Fibroblast of peridontal ligament (primary cell): ENCODE results near the gene DNAJC6.
A peak's percentile ranks its signal among the peaks of the same experiment; 100 is the strongest.

Experiments
- DNase-seq: peaks from one replicate; pipeline ENCODE4 v3.0.0-alpha.2; 2010; ENCODE audit errors: extremely low read depth

DNAJC6 gene

DNA sequence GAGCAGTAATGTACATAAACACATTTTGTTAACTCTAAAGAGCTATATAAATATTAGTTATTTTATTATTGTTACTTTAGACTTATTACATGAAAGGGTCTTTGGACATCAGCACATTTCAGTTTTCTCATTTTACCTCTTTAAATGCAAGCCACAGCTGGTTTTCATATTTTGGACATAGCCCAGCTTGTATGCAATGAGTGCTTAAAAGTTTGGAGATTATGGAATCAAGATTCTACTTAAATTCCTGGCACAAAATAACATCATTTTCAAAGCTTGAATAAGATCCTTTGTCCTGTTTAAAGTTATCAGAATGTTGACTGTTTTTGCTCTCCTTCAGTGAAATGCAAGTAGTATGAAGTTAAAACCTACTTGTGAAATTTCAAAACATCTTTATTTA, 95.6 kb downstream of the DNAJC6 start:
- no peak for DNase-seq

DNA sequence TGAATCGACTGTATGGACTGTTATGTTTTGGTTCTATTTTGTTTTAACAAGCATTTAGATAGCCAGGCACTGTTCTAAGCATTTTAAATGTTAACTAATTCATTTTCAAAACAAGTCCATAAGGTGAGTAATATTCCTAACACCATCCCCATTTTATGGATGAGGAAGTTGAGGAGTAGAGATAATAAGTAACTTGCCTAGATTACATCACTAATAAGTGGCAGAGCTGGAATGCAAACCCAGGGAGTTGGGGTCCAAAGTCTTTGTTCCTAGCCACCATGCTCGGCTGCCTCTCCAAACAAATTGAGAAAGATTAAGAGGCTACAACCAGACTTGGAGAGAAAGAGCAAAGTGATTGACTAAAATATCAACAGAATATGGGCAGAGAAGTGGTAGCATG, 98.5 kb downstream of the DNAJC6 start:
- DNase-seq = no peak

DNA sequence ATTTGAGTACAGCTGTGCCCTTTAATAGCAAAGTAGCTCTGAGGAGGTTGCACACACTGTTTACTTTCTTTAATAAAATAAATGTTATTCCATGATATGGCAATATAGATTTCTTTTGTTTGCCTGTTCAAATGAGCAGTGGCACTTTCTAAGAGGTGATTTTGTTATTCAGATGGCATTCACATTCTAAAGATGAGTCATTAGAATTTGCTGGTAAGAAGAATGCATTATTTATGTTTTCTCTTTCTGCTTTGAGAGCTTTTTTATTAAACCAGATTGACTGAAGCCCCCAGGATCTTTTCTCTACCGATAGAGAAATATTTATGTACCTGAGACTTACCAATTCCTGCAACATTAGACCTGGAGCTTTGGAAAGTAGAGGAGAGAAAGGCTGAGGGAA, 100.0 kb downstream of the DNAJC6 start:
- DNase-seq = no peak

DNA sequence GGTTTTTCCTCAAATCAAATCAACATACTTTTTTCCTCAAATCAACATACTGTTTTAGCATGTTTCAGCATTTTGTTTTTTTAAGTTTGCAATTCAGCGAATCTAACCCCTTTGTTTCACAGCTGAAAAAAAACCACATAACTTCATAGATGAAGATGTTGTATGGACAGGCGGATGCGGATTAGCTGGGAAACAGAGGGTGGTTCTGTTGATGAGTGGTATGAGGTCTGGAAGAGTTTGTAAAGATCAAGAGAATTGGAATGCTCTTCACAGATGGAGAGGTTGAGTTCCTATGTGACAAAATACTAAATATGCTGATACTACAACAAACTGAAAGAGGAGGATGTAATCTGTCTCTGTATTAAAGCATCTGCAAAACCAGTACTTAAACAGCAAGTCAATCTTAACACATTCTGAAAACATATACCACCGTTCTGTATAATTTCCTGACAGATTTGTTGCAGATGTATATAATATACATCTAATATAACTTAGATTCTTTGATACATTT, 100.5 kb downstream of the DNAJC6 start:
- DNase-seq = no peak

DNA sequence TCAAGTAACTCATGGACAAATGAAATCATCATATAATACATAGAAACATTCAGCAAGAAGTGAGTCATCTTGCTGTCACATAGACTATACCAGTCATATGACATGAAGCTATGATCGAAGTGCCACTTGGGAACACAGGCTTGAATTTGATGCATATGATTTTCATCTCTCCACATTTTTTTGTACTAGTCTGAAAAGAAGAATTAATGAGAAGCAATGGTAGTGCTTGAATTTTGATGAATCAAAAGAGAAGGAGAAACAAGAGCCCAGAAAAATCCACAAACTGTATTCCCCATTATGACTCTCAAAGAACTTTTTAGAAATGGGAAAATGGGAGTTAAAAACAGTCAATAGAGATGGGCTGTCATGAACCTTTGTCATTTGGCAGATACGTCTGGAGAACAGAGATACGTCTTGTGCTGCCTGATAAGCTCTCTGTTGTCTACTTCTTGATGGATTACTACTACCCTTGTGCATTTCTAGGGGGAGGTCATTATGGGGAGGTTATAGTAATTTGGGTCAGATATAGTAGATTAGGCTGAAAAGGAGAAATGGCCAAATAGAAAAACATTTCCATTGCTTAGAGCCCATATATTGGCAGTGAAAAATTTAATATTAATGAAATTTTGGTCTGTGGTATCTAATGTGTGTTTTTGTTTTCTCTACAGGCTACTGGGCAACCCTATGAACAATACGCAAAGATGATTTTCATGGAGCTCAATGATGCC, 103.1 kb downstream of the DNAJC6 start:
- no peak for DNase-seq

DNA sequence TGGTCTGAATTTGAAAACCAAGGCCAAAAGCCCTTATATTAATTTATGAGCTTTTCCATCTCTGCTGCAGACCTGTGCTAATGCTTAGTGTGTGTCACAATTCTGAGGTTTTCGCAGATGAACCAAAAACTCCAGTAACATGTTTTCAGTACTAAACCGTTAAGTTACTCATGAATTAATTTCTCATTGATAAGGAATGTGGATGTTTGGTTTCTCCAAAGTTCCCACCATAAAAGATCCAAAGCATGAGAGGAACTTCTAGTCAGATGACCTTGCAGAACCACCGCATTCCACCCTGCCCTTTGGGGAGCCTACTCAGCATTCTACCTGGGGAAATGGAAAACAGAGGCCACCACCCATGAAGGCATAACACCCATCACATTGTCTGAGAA, 103.6 kb downstream of the DNAJC6 start:
- DNase-seq = no peak

DNA sequence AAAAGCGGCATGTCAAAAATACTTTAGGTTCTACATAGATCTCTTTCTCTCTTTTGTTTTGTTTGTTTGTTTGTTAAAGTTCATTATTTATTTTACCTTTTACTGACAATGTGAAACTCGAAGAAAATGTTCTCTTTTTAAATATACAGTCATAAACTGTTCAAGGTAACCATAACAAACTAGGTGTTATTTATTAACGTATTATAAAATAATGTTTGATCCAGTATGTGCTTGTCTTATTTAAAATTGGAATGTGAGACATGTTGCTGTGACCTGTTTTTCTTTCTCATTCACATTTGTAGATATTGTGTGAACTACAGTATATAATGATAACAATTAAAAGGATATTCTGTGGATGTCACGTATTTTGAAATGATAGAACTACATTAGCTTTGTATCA, 105.2 kb downstream of the DNAJC6 start:
- no peak for DNase-seq

DNA sequence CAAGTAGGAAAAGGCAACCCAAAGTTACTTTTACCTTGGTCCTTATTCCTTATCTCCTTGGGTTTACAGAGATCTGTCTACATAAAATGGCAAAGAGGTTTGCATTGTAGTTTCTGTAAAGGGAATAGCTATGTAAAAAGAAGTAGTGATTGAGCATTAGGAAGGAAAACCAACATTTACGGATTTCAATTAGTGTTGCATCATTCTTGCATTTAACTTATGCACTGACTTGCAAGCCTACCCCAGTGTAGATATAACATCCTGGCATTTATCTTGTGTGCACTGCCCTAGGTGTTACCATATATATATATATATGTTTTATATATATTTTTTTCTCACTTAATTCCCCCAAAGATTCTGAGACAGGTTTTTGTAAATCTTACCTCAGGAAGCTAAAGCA, 107.4 kb downstream of the DNAJC6 start:
- DNase-seq = no peak

DNA sequence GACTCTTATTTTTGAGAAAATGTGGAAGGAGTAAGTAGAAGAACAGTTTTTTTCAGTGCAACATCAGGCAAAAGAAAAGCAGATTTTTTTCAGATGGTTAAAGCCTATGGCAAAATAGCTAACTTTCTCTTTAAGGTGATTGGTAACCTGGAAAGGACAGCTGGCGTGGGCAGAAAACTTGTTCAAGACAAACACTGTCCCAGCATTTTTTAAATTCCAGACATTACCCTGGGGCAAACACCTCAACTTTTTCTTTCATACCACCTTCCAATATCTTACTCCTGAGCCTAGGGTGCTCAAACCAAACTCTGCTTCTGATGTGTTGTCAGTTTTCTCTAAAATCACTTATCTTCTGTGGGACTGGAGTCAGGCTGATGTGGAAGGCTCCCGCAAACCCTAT, 108.4 kb downstream of the DNAJC6 start:
- no peak for DNase-seq

DNA sequence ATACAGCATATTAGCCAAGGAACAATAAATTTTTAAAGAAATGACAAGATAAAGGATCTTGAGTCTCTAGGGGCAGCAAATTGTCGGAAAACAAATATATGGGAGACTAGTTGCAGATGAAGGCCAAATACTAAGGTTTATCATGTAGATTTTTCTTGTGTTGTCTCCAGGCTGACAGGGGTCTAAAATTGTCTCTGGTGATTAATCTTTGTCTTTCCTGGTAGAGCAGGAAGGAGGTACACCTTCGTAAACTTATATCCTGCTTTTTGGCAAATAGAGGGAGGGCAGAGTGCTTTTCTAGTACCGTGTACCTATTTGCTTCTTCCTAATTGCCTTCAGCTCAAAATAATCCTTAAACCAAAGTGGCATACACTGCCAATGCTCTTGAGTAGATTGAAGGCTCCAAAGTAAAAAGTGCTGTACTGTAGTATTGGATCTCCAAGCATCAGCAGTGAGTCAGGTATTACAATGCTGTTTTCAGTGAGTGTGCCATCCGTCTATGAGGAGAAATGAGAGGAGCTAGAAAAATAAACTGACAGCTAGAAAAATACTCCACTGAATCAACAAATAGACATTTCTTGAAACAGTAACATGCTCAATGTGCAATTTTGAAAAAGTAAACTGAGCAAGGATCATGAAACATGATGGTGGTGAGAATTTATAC, 109.3 kb downstream of the DNAJC6 start:
- no peak for DNase-seq

DNA sequence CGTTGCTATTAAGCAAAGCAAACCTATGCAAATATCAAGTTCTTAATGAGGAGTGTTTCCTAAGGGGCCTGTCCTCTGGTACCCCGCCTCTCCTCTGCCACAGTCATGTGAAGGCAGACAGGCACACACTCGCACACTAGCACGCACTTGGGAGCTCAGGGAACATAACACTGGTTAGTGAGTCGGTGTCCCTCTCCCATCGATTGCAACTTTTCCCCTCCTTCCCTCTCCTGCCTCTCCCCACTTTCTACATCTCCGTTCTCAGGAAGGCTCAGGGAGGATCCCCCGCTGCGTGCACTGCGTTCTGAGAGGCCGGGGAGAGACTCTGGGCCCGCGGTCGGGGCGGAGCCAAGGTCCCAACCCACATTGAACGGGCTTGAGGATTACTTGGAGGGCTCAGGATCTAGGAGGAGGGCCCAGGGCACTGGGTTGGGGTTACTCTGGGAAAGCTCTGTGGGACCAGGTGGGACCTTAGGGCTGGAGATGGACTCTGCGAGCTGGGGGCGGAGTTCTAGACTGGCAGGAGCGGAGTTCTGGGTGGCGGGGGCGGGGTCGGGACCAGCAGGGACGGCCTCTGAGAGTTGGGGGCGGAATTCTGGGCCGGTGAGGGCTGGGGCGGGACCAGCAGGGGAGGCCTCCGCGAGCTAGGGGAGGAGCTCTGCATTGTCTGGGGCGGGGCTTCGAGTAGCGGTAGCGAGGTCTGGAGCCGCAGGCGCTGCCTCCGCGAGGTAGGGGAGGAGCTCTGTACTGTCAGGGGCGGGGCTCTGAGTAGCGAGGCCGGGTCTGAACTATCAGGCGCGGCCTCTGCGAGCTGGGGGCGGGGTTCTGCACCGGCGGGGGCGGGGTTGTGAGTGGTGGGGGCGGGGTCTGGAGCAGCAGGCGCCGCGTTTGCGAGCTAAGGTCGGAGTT, 110.6 kb downstream of the DNAJC6 start:
- peak; percentile 97 for DNase-seq

DNA sequence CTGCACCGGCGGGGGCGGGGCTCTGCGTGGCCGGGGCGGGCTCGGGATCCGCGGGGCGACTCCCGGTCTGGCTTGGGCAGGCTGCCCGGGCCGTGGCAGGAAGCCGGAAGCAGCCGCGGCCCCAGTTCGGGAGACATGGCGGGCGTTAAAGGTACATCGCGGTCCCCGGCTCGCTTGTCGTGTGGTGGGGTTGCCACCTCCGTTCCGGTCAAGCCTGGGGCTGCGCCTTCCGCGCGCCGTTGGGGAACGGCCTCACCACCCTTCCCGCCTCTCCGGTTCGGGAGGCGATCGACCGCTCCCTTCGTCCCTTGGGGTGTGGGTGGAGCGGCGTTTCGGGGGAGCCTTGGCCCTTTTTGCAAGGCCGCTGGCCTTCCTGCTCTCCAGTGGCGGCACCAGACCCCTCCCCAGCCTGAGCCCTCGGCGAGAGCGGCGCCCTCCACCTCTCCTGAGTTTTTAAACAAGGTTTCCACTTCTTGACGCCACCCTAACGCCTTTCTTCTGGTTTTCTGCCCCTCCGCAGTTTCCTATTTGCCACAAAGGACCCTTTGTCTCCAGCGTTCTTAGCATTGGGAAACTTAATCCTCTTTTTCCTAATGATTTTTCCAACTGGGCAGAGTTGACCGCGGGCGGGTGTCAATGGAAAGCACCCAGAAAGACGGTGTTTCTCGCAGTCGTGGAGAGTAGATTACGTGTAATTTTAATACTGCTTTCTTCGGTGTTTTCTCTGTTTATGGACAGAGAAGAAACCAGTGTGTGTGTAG, 111.4 kb downstream of the DNAJC6 start, which contains the start of the genes LEPR and LEPROT:
TSS of gene LEPR (plus strand) at position 79 of the 761 bp plus-strand sequence. CDS start 144,898 bp downstream, outside the sequence.
TSS of gene LEPROT (plus strand) at position 79 of the 761 bp plus-strand sequence. CDS start at position 136, 57 bp downstream.
- DNase-seq = peak; percentile 62

DNA sequence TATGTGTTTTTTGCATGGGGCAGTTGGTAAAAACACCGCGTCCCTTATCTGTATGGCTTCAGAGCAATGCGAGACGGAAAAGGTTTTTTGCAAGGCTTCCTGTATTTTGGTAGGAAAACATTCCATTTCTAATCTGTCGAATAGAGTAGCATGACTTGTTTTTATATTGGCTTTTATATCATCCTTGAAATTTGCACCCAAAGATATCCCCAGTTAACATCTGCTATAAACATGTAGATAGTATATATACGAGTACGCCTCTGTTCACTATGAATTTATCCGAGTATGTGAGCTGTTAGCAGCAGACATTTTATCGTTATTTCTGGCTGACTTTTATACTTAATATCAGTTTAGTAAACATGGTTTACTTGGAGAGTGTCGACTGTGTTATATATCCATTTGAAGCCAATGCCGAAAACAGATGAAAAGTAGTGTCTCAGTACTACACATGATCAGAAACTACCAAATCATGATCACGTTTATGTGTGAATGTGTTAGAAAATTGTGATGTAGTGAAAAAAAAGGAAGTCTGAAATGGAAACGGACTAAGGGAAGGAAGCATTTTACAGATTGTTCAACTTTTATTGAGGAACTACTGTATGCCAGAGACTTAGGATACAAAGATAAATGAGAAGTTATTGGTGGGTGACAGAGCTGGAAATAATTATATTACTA, 112.1 kb downstream of the DNAJC6 start:
- DNase-seq = peak; percentile 44

DNA sequence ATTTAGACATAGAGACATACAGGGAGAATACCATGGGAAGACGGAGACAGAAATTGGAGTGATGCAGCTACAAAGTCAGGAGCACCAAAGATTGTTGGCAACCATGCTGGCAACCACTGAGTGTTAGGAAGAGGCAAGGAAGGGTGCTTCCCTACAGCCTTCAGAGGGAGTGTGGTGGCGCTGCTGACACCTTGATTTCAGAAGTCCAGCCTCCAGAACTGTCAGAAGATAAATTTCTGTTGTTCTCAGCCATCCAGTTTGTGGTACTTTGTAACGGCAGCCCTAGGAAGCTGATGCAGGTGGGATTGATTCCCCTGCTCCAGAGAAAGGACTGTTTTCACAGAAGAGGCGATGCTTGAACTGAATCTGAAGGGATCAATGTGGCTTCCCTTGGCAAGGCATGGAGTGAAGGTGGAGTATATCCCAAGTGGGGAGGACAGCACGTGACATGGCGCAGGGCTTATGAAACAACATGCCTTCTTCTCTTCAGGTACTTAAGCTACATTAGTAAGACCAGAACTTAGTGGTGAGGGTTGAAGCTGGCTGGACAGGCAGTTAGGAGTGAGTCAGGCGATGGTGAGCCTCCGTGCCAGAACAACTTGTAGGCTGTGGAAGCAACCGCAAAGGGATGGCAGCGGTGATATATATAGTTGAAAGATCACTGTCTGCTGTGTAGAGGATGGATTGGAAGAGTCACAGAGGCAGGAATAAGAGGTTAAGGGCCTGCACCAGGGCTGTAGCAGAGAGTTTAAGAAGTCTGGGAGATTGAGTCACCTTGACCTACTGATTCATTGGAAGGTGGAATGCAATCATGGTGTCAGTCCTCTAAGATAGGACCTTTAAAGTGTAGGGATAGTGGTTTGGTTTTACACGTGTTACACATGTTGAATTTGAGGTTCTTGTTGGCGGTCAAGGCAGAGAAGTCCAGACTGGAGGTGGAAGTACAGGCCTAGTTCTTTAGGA, 113.2 kb downstream of the DNAJC6 start:
- DNase-seq = no peak

DNA sequence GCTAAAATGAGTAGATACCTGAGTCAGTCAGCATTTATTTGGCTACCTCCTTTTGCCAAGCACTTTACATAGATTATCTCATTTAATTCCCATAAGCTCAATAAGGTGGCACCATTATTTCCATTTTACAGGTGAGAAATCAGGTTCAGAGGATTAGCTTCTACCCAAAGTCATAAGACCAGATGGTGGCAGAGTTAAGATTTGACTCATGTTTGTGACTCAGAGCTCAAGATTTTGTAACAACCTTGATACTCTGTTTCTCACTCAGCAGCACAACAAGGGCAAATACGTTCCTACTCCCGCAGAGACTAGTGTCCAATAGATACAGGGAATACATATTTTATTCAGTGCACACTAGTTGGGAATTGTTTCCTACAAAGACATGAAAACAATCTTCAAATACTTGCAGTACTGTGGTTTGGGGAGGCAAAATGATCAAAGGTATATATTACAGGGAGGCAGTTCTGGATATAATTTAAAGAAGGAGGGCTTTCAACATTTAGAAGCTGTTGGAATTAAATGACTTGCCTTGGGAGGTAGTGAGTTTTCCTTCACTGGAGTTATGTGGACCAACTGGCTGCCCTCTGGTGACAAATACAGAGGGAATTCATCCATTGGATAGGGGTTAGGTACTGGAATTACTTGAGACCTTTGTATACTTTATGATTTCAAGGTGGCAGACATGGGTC, 114.7 kb downstream of the DNAJC6 start:
- peak; percentile 88 for DNase-seq

DNA sequence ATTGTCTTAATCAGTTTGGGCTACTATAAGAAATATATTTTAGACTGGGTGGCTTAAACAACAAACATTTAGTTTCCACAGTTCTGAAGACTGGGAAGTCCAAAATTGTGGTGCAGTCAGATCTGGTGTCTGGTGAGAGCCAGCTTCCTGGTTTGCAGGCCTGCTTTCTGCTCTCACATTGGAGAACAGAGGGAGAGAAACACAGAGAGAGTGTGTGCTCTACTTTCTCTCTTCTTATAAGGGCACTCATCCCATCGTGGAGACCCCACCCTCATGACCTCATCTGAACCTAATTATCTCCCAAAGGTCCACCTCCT, 115.2 kb downstream of the DNAJC6 start:
- no peak for DNase-seq

DNA sequence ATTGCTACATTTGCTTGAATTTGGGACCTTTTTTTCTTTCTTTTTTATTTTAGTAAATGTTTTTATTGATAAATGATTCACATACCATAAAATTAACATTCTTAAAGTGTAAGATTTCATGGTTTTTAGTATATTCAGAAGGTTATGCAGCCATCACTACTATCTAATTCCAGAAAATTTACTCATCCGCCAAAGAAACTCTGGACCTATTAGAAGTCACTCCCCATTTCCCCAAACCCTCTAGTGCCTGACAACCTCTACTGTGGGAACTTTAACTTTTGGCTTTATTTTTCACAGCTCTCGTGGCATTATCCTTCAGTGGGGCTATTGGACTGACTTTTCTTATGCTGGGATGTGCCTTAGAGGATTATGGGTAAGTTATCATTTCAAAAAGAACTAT, 115.7 kb downstream of the DNAJC6 start:
- DNase-seq = no peak

DNA sequence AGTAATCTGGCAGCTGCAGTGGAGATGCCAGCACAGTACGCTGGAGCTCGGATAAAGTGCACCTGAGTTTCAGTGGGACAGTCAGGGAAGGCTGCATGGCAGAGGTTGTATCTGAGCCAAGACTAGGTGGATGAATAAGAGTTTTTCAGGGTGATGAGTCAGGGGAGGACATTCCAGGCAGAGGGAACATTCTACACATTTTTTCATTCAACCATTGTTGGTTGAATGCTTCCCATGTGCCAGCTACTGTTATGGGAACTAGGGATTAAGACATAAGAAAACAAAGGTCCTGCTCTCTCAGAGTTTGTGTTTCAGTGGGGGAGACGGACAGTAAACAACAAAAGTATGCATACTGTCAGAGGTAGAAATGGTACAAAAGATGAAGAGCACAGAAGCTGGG, 116.4 kb downstream of the DNAJC6 start:
- DNase-seq = peak; percentile 69

DNA sequence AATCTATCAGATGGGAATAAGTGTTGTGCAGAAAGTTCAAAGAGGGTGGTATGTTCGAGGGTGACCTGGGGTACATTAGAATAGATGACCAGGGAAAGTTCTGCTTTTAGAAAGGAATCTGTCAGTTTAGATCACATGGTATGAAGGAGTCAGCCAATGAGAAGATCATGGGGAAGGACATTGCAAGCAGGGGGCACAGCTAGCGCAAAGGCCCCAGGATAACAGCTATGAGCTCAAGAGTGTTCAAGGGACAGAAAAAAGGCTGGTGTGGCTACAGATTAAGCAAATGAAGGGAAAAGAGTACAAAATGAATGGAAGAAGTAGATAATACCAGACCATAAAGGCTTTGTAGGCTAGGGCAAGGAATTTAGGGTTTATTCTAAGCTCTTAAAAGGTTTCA, 119.7 kb downstream of the DNAJC6 start:
- no peak for DNase-seq
